Hindlimb muscle (tissue), 1 donor: ENCODE results near the gene IAPP. TPM values are rescaled to one million over a fixed set of nuclear protein-coding genes. Genes with fewer than 3 reads are reported as not detected.
"Not testable (repeated sequence)": the region's sequence is repeated elsewhere in the genome, so short reads cannot be mapped to it uniquely, and the experiment has no call there.

ENCODE experiments used
- DNase-seq: peaks from one replicate; pipeline ENCODE4 v3.0.0-alpha.2; 2013
- polyA plus RNA-seq: library from polyadenylated mRNA; unstranded; fragments of 120-200 nt; gene quantifications from one replicate; pipeline ENCODE4 v1.2.1, GENCODE V29; 2013; ENCODE audit not compliant: insufficient read length

The IAPP gene
- polyA plus RNA-seq, 1 donor = not detected

DNA sequence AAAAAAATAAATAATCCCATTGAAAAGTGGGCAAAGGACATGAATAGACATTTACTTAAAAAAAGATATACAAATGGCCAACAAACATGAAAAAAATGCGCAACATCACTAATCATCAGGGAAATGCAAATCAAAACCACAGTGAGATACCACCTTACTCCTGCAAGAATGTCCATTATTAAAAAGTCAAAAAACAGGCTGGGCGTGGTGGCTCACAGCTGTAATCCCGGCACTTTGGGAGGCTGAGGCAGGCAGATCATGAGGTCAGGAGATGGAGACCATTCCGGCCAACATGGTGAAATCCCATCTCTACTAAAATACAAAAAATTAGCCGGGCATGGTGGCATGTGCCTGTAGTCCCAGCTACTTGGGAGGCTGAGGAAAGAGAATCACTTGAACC lies 8.6 kb downstream of the IAPP start:
- DNase-seq = not testable (repeated sequence)

DNA sequence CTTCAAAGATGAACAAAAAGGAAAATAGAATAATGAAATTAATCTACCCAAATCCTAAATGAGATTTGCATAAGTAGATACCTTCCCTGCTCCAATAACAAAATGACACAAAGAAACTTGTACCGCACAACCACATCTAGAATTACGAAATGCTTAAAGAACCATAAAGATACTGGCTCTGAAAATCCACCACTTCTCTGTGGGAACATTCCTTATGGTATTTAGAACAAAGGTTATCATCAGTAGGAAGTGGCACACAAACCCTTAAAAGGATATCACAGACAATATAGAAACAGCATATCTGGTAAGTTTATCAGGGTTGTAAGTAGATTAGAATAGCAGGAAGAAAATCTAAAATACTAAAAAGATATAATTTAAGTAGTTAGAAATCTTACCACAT lies 11.6 kb downstream of the IAPP start:
- DNase-seq = no peak

DNA sequence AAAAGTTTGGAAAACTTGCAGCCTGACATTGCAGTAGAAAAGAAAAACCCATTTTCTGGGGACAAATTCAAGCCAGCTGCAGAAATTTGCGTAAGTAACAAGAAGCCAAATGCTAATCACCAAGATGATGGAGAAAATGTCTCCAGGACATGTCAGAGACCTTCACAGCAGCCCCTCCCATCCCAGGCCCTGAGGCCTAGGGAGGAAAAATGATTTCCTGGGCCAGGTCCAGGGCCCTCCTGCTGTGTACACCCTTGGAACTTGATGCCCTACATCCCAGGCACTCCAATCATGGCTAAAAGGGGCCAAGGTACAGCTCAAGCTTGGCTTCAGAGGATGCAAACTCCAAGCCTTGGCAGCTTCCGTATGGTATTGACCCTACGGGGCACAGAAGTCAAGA lies 14.5 kb downstream of the IAPP start:
- DNase-seq = no peak

DNA sequence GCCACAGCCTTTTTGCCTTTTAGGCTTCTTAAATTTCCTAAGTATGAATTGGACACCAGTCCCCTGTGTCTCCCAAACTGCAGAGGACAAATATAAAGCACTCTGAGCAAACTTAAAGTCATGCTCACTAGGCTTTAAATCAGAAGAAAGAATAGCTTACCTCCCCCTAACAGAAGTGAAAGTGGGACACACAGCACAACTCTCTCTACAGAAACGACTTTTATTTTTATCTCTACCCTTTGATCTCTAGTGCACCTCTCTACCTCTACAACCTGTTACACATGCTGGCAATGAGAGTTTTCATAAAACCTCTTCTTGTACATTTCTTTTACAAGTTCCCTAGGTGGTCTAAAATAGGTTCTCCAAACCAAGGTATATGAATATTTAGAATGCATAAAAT lies 19.7 kb downstream of the IAPP start:
- no peak for DNase-seq

DNA sequence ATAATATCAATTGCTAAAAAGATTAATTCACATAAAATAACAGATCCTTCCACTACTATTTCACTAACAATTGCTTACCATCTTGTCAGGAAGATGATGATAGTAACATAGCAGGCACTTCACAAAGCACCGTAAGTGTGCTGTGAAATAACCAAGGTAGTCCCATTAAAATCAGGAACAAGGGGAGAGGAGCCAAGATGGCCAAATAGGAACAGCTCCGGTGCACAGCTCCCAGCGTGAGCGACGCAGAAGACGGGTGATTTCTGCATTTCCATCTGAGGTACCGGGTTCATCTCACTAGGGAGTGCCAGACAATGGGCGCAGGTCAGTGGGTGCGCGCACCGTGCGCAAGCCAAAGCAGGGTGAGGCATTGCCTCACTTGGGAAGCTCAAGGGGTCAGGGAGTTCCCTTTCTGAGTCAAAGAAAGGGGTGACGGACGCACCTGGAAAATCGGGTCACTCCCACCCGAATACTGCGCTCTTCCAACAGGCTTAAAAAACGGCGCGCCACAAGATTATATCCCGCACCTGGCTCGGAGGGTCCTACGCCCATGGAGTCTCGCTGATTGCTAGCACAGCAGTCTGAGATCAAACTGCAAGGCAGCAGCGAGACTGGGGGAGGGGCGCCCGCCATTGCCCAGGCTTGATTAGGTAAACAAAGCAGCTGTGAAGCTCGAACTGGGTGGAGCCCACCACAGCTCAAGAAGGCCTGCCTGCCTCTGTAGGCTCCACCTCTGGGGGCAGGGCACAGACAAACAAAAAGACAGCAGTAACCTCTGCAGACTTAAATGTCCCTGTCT lies 22.3 kb downstream of the IAPP start:
- not testable (repeated sequence) for DNase-seq

DNA sequence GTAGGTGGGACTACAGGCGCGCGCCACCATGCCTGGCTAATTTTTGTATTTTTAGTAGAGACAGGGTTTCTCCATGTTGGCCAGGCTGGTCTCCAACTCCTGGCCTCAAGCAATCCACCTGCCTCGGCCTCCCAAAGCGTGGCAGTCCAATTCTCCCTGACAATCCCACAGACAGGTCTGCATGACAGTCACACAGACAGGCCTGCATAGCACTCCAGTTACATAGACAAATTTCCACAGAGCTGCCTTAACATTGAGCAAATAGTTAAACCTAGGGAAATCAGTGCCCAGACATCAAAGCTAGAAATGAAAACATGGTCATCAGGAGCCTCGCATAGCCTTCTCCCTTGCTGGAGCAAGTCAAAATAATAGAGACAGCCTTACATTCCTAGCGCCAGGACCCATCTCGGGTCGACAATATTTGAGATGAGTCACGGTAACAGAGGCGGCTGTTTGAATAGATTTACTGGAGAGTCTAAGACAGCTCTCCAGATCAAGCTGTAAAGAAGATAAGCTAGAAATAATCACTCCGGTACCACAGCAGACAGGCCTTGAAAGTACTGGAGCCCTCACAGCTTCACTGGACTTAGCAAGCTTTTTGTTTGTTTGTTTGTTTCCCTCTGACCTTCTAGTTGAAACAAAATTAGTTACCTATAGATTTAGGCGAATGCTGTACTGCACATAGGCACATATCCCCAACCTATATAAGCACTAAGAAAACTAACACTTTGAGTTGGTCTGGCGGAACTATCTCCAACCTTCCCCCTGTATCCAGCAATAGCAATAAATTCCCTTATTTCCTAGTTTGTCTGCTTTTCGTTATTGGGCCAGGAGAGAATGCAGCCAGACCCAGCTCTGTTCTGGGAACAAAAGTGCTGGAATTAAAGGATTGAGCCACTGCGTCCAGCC lies 40.9 kb downstream of the IAPP start:
- no peak for DNase-seq

DNA sequence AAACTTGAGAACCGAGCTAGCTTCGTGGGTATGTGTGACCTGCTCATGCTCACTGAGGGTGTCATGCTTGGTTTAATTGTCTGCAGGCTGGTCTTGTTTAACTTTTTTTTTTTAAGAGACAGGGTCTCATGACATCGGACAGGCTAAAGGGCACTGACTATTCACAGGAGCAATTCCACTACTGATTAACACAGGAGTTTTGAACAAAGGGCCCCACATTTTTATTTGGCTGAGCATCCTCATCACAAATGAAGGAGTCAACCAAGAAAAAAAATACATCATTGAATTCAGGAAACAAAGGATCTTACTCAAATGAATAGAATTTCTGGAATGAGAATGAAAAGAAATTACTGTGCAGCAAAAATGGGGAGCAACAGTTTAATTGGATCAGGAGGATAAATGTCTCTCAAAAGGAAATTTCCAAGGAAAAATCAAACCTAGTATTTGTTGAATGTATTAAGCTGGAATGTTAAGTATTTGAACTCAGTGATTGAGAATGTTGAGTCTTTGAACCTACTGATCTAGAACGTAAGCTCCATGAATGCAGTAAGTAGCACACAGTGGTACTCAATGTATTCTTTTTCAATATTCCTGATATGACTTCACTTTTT lies 43.9 kb downstream of the IAPP start:
- DNase-seq = no peak

DNA sequence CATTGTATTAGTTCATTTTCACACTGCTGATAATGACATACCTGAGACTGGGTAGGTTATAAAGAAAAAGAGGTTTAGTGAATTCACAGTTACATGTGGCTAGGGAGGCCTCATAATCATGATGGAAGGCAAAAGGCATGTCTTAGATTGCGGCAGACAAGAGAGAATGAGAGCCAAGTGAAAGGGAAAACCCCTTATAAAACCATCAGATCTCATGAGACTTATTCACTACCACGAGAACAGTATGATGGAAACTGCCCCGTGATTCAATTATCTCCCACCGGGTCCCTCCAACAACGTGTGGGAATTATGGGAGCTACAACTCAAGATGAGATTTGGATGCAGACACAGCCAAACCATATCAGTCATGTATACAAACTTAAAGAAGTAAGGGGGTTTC lies 45.7 kb downstream of the IAPP start:
- not testable (repeated sequence) for DNase-seq

DNA sequence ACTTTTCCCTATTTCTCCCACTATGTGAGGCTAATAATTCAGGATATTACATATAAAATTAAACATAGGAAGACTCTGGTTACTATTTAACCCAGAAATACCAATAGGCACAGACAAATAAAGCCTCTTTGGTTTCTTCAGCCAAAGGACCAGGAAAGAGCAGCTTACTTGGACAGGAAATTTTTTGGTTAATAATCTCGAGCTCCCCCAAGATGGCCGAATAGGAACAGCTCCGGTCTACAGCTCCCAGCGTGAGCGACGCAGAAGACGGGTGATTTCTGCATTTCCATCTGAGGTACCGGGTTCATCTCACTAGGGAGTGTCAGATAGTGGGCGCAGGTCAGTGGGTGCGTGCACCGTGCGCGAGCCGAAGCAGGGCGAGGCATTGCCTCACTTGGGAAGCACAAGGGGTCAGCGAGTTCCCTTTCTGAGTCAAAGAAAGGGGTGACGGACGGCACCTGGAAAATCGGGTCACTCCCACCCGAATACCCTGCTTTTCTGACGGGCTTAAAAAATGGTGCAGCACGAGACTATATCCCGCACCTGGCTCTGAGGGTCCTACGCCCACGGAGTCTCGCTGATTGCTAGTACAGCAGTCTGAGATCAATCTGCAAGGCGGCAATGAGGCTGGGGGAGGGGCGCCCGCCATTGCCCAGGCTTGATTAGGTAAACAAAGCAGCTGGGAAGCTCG lies 46.5 kb downstream of the IAPP start:
- DNase-seq = not testable (repeated sequence)

DNA sequence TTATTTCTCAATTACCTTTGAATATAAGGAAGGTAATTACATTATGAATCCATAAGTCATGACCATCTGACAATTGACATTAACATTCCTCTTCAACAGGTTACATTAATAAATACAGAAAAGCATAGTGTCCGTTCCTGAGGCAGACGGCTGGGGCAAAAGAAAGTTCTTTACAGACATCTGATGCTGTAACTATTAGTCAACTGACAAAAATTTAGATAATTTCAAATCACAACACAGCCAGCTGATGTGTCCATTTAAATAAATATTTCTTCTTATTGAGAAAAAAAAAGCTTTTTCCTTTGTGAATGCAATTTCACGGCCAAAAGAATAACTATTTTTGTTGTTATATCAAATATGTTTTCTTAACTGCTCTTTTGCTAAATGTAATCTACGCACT lies 55.5 kb downstream of the IAPP start:
- no peak for DNase-seq

Other genes starting within 250 kb of the IAPP start
- not detected for gene SLCO1B1, start 241.7 kb upstream of the IAPP start, polyA plus RNA-seq
- gene SLCO1A2, start 38.0 kb upstream of the IAPP start, polyA plus RNA-seq = not detected
- gene PYROXD1, start 64.8 kb downstream of the IAPP start, polyA plus RNA-seq = 17.6 TPM
- gene RECQL, start 128.7 kb downstream of the IAPP start, polyA plus RNA-seq = 23.7 TPM
- gene GOLT1B, start 128.9 kb downstream of the IAPP start, polyA plus RNA-seq = 34.7 TPM
- 32.7 TPM for gene SPX, start 153.4 kb downstream of the IAPP start, polyA plus RNA-seq
- gene GYS2, start 231.9 kb downstream of the IAPP start, polyA plus RNA-seq = 0.06 TPM